ENCODE results near the gene ATP8B2. TPM values are rescaled to one million over a fixed set of nuclear protein-coding genes. Genes with fewer than 3 reads are reported as not detected.
A peak's percentile ranks its signal among the peaks of the same experiment; 100 is the strongest.
"Not testable (repeated sequence)": the region's sequence is repeated elsewhere in the genome, so short reads cannot be mapped to it uniquely, and the experiment has no call there.

ATP8B2 gene
- total RNA-seq, 1 donor from 2014 or later = 35.2 TPM

GRCh38 chr1:154353966-154354365 is 28.6 kb downstream of the ATP8B2 start:
- peaks cover 9% of the 10 kb centered on the region for H3K36me3 ChIP-seq
- DNase-seq (no peak), ATAC-seq (no peak)
- intact Hi-C loops (cut with DNase I) = no loop called here
- peaks cover 28% of the 10 kb centered on the region for H3K4me1 ChIP-seq
- no peaks in the 10 kb centered on the region for H3K27me3 ChIP-seq
- peak overlapping the region; percentile 77 for H3K27ac ChIP-seq
- no peak for TF ChIP-seq CTCF (IDR thresholded peaks at IDR 0.05)
- no peak overlapping the region for H3K4me3 ChIP-seq
- H3K9me3 ChIP-seq = no peaks in the 10 kb centered on the region

- Histone ChIP-seq H3K9me3 (no peaks in the 10 kb centered on the region), H3K27me3 (no peaks in the 10 kb centered on the region), H3K27ac (no peak overlapping the region), H3K4me1 (peaks cover 8% of the 10 kb centered on the region), H3K4me3 (no peak overlapping the region), H3K36me3 (no peaks in the 10 kb centered on the region)
- no peak for TF ChIP-seq CTCF (IDR thresholded peaks at IDR 0.05)
- intact Hi-C loops (cut with DNase I) = no loop called here
- ATAC-seq = no peak
- DNase-seq = no peak
Observed at GRCh38 chr1:154358519-154358918, 33.2 kb downstream of the ATP8B2 start.

GRCh38 chr1:154360288-154360687 is 35.0 kb downstream of the ATP8B2 start:
- no peak for TF ChIP-seq CTCF (IDR thresholded peaks at IDR 0.05)
- no peak for ATAC-seq
- intact Hi-C loops (cut with DNase I) = no loop called here

GRCh38 chr1:154360881-154361280 is 35.6 kb downstream of the ATP8B2 start:
- H3K4me3 ChIP-seq; H3K27ac ChIP-seq; DNase-seq; H3K27me3 ChIP-seq; ATAC-seq; H3K9me3 ChIP-seq; intact Hi-C loops (cut with DNase I); H3K36me3 ChIP-seq; H3K4me1 ChIP-seq: not testable (repeated sequence)

More at GRCh38 chr1:154360288-154360687, 35.0 kb downstream of the ATP8B2 start:
- Histone ChIP-seq H3K4me3 (no peak overlapping the region), H3K36me3 (no peaks in the 10 kb centered on the region), H3K27me3 (no peaks in the 10 kb centered on the region), H3K27ac (no peak overlapping the region), H3K9me3 (no peaks in the 10 kb centered on the region), H3K4me1 (no peaks in the 10 kb centered on the region)
- DNase-seq = no peak

- Histone ChIP-seq H3K4me3 (no peak overlapping the region), H3K36me3 (no peaks in the 10 kb centered on the region), H3K4me1 (no peaks in the 10 kb centered on the region), H3K9me3 (no peaks in the 10 kb centered on the region), H3K27ac (no peak overlapping the region), H3K27me3 (no peaks in the 10 kb centered on the region)
- no peak for DNase-seq
- intact Hi-C loops (cut with DNase I) = no loop called here
- no peak for ATAC-seq
- no peak for TF ChIP-seq CTCF (IDR thresholded peaks at IDR 0.05)
Observed at GRCh38 chr1:154361357-154361756, 36.0 kb downstream of the ATP8B2 start.

GRCh38 chr1:154371436-154371835 is 46.1 kb downstream of the ATP8B2 start:
- intact Hi-C loops (cut with DNase I) = no loop called here
- Histone ChIP-seq H3K36me3 (no peaks in the 10 kb centered on the region), H3K27me3 (no peaks in the 10 kb centered on the region), H3K27ac (no peak overlapping the region), H3K9me3 (no peaks in the 10 kb centered on the region), H3K4me1 (no peaks in the 10 kb centered on the region), H3K4me3 (no peak overlapping the region)
- DNase-seq = no peak
- no peak for TF ChIP-seq CTCF (IDR thresholded peaks at IDR 0.05)
- ATAC-seq = no peak

GRCh38 chr1:154373777-154374357 is 48.5 kb downstream of the ATP8B2 start:
- intact Hi-C loops (cut with DNase I) = not testable (repeated sequence)
- peak; percentile 72 for ATAC-seq

More at GRCh38 chr1:154373777-154374357, 48.5 kb downstream of the ATP8B2 start:
- DNase-seq = peak; percentile 56
- H3K27me3 ChIP-seq, H3K27ac ChIP-seq, H3K4me1 ChIP-seq, H3K36me3 ChIP-seq, H3K9me3 ChIP-seq, H3K4me3 ChIP-seq: not testable (repeated sequence)
